Osteoblast (primary cell): ENCODE measurements around the gene ASB2. TPM values are rescaled to one million over a fixed set of nuclear protein-coding genes. Genes with fewer than 3 reads are reported as not detected.

ENCODE experiments used
- DNase-seq: peaks from one replicate; pipeline ENCODE4 v3.0.0; 2011; ENCODE audit warnings: low spot score, mixed read lengths; ENCODE audit not compliant: insufficient read length; ENCODE audit errors: missing footprints
- H2AFZ ChIP-seq: 2 replicates; pipeline ENCODE4 v1.6.0; 2011; ENCODE audit warnings: mild to moderate bottlenecking, low read length
- H3K27ac ChIP-seq: 2 replicates; pipeline ENCODE4 v1.5.1; 2011; ENCODE audit warnings: mild to moderate bottlenecking, low read depth, low read length, moderate library complexity
- H3K27me3 ChIP-seq: 2 replicates; pipeline ENCODE4 v1.6.0; 2012; ENCODE audit warnings: mild to moderate bottlenecking, control low read depth, inconsistent platforms, low read length, moderate library complexity; ENCODE audit not compliant: insufficient read depth
- H3K36me3 ChIP-seq: 2 replicates; pipeline ENCODE4 v1.5.1; 2011; ENCODE audit warnings: mild to moderate bottlenecking, low read length, control low read depth, moderate library complexity; ENCODE audit not compliant: insufficient read depth
- H3K4me1 ChIP-seq: 2 replicates; pipeline ENCODE4 v1.5.1; 2011; ENCODE audit warnings: mild to moderate bottlenecking, low read length, control low read depth, moderate library complexity; ENCODE audit not compliant: insufficient read depth
- H3K4me2 ChIP-seq: 2 replicates; pipeline ENCODE4 v1.6.0; 2011; ENCODE audit warnings: mild to moderate bottlenecking, low read length; ENCODE audit not compliant: insufficient read depth
- H3K4me3 ChIP-seq: fragments of 200-600 bp; sonication (generic); 3 replicates; pipeline ENCODE4 v1.5.1; 2012; ENCODE audit warnings: mild to moderate bottlenecking, low read length, inconsistent platforms; ENCODE audit not compliant: insufficient read depth
- H3K79me2 ChIP-seq: 2 replicates; pipeline ENCODE4 v1.6.0; 2012; ENCODE audit warnings: mild to moderate bottlenecking, low read length, control low read depth, inconsistent platforms; ENCODE audit not compliant: insufficient read depth
- H3K9me3 ChIP-seq: 2 replicates; pipeline ENCODE4 v1.5.1; 2011; ENCODE audit warnings: low read depth, low read length, control low read depth
- H4K20me1 ChIP-seq: 2 replicates; pipeline ENCODE4 v1.6.0; 2012; ENCODE audit warnings: mild to moderate bottlenecking, low read length, control low read depth; ENCODE audit not compliant: insufficient read depth
- CTCF ChIP-seq: IDR thresholded peaks from 2 replicates; pipeline ENCODE4 v1.5.1; 2011; ENCODE audit warnings: mild to moderate bottlenecking, low read depth, low read length, moderate library complexity; ENCODE audit errors: extremely low read depth
- total RNA-seq: library from RNA; depleted of rRNA; stranded (reverse); fragments of >200 nt; gene quantifications from 2 replicates; pipeline ENCODE4 v1.2.3, GENCODE V29; 2012

Gene ASB2
- total RNA-seq, 1 donor: 1.1 TPM

- Histone ChIP-seq H3K4me3 (no peak overlapping the region), H3K79me2 (no peaks in the 10 kb centered on the region), H3K27me3 (peaks cover 12% of the 10 kb centered on the region), H3K4me2 (no peak overlapping the region), H3K27ac (no peak overlapping the region), H4K20me1 (no peaks in the 10 kb centered on the region), H3K9me3 (no peaks in the 10 kb centered on the region), H3K36me3 (no peaks in the 10 kb centered on the region), H2AFZ (no peak overlapping the region), H3K4me1 (no peaks in the 10 kb centered on the region)
- TF ChIP-seq CTCF: no peak
- DNase-seq: peak; percentile 68
These were observed 24.6 kb upstream of the ASB2 start for GRCh38 chr14:94001016-94001415.

GRCh38 chr14:94000267-94000666, 23.9 kb upstream of the ASB2 start:
- DNase-seq: no peak
- peaks cover 9% of the 10 kb centered on the region for H3K27me3 ChIP-seq
- no peaks in the 10 kb centered on the region for H4K20me1 ChIP-seq
- H3K4me1 ChIP-seq: peaks cover 6% of the 10 kb centered on the region
- no peaks in the 10 kb centered on the region for H3K9me3 ChIP-seq
- TF ChIP-seq CTCF: no peak
- no peak overlapping the region for H3K27ac ChIP-seq
- no peak overlapping the region for H3K4me2 ChIP-seq
- no peaks in the 10 kb centered on the region for H3K79me2 ChIP-seq
- H3K36me3 ChIP-seq: no peaks in the 10 kb centered on the region
- H2AFZ ChIP-seq: no peak overlapping the region
- H3K4me3 ChIP-seq: no peak overlapping the region

GRCh38 chr14:93999573-93999972, 23.2 kb upstream of the ASB2 start:
- H2AFZ ChIP-seq: no peak overlapping the region
- TF ChIP-seq CTCF: no peak
- peaks cover 4% of the 10 kb centered on the region for H3K27me3 ChIP-seq
- H3K79me2 ChIP-seq: no peaks in the 10 kb centered on the region
- no peak overlapping the region for H3K27ac ChIP-seq
- no peaks in the 10 kb centered on the region for H3K9me3 ChIP-seq
- no peaks in the 10 kb centered on the region for H4K20me1 ChIP-seq
- no peak for DNase-seq
- peaks cover 13% of the 10 kb centered on the region for H3K4me1 ChIP-seq
- no peak overlapping the region for H3K4me2 ChIP-seq
- no peaks in the 10 kb centered on the region for H3K36me3 ChIP-seq
- no peak overlapping the region for H3K4me3 ChIP-seq

- Histone ChIP-seq H3K4me1 (peaks cover 14% of the 10 kb centered on the region), H3K36me3 (no peaks in the 10 kb centered on the region), H3K79me2 (no peaks in the 10 kb centered on the region), H3K27me3 (peaks cover 4% of the 10 kb centered on the region), H2AFZ (no peak overlapping the region), H3K27ac (no peak overlapping the region), H4K20me1 (no peaks in the 10 kb centered on the region), H3K9me3 (no peaks in the 10 kb centered on the region), H3K4me3 (no peak overlapping the region), H3K4me2 (no peak overlapping the region)
- DNase-seq: no peak
- no peak for TF ChIP-seq CTCF
These were observed 22.6 kb upstream of the ASB2 start for GRCh38 chr14:93998871-93999403.
